Activated T-cell treated with anti-CD3 and anti-CD28 coated beads for 48 hours (primary cell): Measurements from ENCODE around the gene HIBCH.
"Not testable (repeated sequence)": the region's sequence is repeated elsewhere in the genome, so short reads cannot be mapped to it uniquely, and the experiment has no call there.

Source experiments
- DNase-seq: peaks from one replicate; pipeline ENCODE4 v3.0.0-alpha.2; 2020; ENCODE audit warnings: low read depth

Gene HIBCH

DNA sequence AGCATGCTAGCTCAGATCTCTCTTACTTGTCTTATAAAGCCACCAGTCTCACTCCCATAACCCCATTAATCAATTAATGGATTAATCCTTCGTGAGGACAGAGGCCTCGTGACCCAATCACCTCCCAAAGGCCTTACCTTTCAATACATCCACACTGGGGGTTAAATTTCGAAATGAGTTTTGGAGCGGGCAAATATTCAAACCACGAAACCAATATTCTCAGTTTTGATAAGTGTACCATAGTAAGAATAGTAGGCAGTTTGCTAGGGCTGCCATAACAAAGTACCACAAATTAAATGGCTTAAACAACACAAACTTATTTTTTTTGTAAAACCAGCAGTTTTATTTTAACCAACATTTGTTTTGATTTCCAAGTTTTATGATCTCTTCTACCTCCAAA lies 15.2 kb downstream of the HIBCH start:
- no peak for DNase-seq

- no peak for DNase-seq
These were observed 16.0 kb downstream of the HIBCH start for GRCh38 chr2:190303647-190304046.

GRCh38 chr2:190302052-190302451 lies 17.6 kb downstream of the HIBCH start:
- DNase-seq = no peak

DNA sequence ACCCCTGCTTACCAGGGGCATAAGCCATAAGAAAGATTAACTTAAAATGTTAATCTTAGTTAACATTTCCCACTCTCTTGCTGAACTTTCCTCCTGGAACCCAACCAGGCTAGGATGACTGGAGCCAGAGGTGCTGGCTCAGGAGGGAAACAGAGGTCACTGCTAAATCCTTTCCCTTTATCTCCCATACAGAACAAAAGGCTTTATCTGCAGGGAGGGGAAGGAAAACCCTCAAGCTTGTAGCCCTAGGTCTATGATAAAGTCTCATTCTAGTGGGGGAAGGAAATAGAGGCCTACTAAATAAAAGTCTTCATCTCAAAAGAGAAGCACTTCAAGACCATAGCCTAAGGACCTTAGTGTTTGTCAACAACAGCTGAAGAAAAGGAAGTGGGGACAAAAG lies 18.6 kb downstream of the HIBCH start:
- DNase-seq = no peak

DNA sequence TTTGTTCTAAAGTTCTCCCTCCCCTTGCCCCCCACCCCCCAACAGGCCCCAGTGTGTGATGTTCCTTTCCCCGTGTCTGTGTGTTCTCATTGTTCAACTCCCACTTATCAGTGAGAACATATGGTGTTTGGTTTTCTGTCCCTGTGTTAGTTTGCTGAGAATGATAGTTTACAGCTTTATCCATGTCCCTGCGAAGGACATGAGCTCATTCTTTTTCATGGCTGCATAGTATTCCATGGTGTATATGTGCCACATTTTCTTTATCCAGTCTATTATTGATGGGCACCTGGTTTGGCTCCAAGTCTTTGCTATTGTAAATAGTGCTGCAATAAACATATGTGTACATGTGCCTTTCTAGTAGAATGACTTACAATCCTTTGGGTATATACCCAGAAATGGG lies 21.7 kb downstream of the HIBCH start:
- DNase-seq = not testable (repeated sequence)

DNA sequence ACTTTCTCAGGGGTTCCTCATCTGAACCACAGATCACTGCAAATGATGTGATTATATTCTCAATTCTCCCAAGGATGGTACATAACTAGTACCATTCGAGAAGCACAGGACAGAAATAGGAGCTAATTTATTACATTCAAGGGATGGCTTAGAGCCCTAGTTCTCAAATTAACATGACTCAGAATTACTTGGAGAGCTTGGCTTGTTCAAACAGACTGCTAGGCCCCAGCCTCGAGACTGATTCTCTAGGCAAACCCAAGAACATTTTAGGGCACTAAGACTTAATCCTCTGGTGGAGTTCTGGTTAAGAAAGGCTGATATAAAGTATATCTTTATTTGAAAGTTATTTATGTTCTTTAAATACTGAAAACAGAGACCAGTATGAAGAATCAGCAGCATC lies 35.8 kb downstream of the HIBCH start:
- DNase-seq = no peak

DNA sequence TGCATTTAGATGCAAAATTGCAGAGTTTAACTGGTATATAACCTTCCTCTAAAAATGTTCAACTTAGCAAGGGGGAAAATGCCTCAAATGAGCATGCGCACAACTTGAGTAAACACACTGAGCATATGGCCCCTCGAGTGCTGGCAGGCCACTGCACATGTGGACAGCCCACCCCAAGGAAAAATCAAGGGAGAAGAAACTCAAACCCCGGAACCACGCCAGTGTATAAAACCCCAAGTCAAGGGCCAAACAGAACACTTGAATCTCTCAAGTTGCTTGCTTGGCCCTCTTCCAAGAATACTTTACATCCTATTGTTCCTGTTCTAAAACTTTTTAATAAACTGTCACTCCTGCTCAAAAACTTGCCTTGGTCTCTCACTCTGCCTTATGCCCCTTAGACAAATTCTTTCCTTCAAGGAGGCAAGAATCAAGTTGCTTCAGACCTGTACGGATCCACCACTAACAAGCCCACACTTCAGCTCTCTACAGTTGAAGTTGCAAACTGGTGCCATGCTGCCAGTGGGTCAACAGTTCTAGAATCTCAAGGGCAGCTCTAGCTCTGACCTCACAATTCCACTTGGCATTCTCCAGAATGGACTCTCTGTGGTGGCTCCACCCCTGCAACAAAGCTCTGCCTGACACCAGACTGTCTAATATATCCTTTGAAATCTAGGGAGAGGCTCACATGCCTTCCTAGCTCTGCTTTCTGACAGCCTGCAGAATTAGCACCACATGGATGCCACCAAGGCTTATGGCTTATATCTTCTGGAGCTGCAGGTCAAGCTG lies 38.9 kb downstream of the HIBCH start:
- DNase-seq = no peak

- not testable (repeated sequence) for DNase-seq
These were observed 40.1 kb downstream of the HIBCH start for GRCh38 chr2:190279256-190280134.

DNA sequence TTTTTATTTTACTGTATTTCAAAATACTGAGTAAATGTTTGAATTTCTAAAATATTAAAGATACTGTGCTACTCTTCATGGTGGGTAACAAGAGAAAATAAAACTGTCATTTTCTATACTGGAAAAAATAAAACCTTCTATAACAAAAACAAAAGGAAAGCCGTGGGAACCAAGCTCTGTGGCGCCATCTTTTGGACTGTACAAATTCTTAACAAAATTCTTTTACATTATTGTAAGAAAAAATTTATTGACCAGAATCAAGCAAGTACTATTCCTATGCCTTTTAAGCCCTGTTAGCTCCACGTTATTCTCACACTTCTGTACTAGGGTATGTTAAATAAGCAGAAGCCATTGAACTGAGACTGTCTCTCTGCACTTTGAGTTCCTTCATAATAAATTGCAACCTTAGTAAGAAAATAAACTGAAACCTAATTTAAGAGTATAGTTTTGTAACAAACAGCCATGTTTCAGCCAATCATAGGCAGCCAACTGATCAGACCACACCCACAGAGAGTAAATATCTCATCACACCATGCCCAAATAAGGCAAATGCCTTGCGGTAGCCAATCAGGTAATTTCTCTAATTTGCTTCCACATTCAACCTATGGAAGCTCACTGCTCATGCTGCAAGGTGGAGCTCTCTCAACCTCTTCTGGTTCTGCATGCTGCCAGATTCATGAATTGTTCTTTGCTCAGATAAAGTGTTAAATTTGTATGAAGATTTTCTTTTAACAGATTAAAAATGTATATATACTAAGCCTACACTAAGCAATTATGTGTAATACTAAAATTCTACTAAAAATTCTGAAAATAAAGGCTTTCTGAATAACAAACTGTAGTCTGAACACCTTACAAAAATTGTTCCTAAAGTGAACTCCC lies 42.2 kb downstream of the HIBCH start:
- DNase-seq = no peak

DNA sequence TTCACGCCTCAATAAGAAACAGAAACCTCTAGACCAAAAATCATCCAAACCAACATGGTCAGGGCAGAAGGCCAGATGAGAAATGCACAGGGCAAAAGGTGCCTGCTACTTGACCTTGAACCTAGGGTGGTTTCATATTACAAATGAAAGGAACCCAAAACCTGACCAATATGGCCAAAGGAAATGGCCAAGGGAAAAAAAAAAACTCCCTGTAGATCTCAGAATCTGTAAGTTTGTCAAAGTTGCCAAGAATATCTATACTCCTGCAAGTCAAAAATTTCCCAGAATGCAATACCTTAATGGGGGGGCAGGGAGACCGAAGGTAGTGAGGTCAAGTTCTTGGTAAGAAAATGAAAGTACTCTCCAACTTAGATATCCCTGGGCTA lies 47.2 kb downstream of the HIBCH start:
- no peak for DNase-seq

- no peak for DNase-seq
These were observed 47.7 kb downstream of the HIBCH start for GRCh38 chr2:190271783-190272456.

DNA sequence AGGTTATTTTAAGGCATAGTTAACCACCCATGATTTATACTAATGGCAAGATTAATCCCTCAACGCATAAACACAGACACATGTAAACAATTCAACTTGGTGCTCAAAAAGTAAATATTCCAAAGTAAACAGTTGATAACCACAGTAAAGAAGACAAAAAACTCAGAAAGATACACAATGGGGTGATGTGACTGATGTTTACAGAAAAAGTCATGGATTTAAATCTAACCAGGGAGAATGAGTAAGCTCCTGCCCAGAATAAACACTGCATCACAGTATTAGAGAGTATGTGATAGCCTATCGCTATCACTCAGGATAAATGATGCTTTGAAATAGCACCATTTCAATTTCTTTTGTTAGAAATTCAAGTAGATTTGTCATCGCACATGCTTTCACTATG lies 49.3 kb downstream of the HIBCH start:
- DNase-seq = no peak

GRCh38 chr2:190269699-190270098 lies 49.9 kb downstream of the HIBCH start:
- not testable (repeated sequence) for DNase-seq

GRCh38 chr2:190267302-190267701 lies 52.3 kb downstream of the HIBCH start:
- DNase-seq = no peak

DNA sequence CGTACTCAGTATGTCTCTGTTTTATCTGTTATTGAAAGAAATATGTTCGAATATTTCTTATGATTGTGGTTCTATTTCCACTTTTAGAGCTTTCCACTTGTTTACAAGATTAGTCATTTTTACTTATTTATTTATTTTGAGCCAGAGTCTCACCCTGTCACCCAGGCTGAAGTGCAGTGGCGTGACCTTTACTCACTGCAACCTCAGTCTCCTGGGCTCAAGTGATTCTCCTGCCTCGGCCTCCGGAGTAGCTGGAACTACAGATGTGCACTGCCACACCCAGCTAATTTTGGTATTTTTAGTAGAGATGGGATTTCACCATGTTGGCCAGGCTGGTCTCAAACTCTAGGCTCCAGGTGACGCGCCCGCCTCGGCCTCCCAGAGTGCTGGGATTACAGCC lies 53.3 kb downstream of the HIBCH start:
- no peak for DNase-seq

GRCh38 chr2:190261851-190262250 lies 57.8 kb downstream of the HIBCH start:
- DNase-seq = no peak

DNA sequence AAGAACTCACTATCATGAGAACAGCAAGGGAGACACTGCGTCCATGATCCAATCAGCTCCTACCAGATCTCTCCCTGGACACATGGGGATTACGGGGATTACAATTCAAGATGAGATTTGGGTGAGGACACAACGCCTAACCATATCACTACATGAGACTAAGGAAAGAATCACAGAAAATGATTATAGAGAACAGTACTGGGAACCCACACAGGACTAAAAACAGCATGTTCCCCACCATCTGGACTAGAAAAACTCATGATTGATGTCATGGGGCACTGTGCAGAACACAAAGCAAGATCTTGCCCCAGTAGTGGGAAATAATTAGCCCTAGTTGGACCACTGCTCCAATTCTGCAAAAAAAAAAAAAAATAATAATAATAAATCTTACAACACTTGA lies 63.5 kb downstream of the HIBCH start:
- no peak for DNase-seq

- no peak for DNase-seq
These were observed 64.0 kb downstream of the HIBCH start for GRCh38 chr2:190255676-190256075.

GRCh38 chr2:190254063-190254850 lies 65.4 kb downstream of the HIBCH start:
- DNase-seq = no peak

- no peak for DNase-seq
These were observed 69.2 kb downstream of the HIBCH start for GRCh38 chr2:190250421-190250820.

DNA sequence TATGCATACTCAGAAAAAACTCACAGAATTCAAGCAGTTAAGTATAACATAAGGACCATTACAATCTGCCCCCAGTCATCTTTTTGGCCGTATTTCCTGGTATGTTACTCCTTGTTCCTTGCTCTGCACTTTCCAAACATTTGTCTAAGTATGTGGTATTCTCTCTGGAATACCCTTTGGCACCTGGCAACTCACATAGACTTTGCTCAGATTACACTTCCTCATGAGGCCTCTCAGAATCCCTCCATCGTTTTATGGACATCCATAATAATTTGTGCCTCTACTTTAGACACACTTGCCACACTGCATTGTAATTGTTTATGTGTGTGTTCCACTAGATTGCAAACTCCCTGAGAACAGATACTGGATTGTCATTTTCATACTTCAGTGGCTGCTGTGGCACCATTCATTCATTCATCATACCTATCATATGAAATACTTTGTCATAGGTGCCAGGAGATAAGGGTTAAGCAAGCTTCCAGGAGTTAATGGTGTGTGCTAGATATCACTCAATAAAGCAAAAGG lies 84.0 kb downstream of the HIBCH start:
- no peak for DNase-seq
